HCT116 (cell line): ENCODE measurements around the gene OR13C9.

Experiments
- CTCF ChIP-seq, 3 experiments: fragments of 200-600 bp in 1 of 3; sonication (generic) in 1 of 3; IDR thresholded peaks in 2 of 3; conservative IDR thresholded peaks in 1 of 3; 2 replicates each; pipeline ENCODE4 v1.5.1; 2012 to 2017; ENCODE audit warnings: low read depth in 2 of 3, low read length in 2 of 3, antibody characterized with exemption in 1 of 3, borderline replicate concordance in 1 of 3, control low read depth in 1 of 3, mild to moderate bottlenecking in 1 of 3, mixed read lengths in 1 of 3, mixed run types in 1 of 3, moderate library complexity in 1 of 3; ENCODE audit not compliant: insufficient read depth in 1 of 3
- EZH2 ChIP-seq: fragments of 200-600 bp; sonication (generic); IDR thresholded peaks from 2 replicates; pipeline ENCODE4 v1.6.1; 2017; ENCODE audit warnings: antibody characterized with exemption, mixed run types
- FOSL1 ChIP-seq: IDR thresholded peaks from 2 replicates; pipeline ENCODE4 v1.6.1; 2012; ENCODE audit warnings: low read depth
- JUND ChIP-seq: IDR thresholded peaks from 2 replicates; pipeline ENCODE4 v1.6.1; 2012
- POLR2A ChIP-seq: IDR thresholded peaks from 2 replicates; pipeline ENCODE4 v1.7.0; 2011; ENCODE audit warnings: borderline replicate concordance; ENCODE audit not compliant: insufficient read depth, insufficient read length; ENCODE audit errors: extremely low read depth
- POLR2AphosphoS5 ChIP-seq: IDR thresholded peaks from 2 replicates; pipeline ENCODE4 v1.6.1; 2011; ENCODE audit warnings: mild to moderate bottlenecking, low read depth, low read length, moderate library complexity
- RAD21 ChIP-seq: IDR thresholded peaks from 2 replicates; pipeline ENCODE4 v1.6.1; 2012; ENCODE audit warnings: low read depth, mild to moderate bottlenecking
- REST ChIP-seq: IDR thresholded peaks from 2 replicates; pipeline ENCODE4 v1.6.1; 2012; ENCODE audit warnings: low read depth
- TCF7L2 ChIP-seq: IDR thresholded peaks from 2 replicates; pipeline ENCODE4 v1.7.0; 2011; ENCODE audit warnings: borderline replicate concordance, inconsistent platforms; ENCODE audit not compliant: insufficient read depth, insufficient read length; ENCODE audit errors: extremely low read depth
- ZFX ChIP-seq: fragments of 450-650 bp; IDR thresholded peaks from 2 replicates; pipeline ENCODE4 v1.6.1; 2017
- TF ChIP-seq, protein P1 (sequence below): IDR thresholded peaks from 2 replicates; pipeline ENCODE4 v1.6.1; 2012

DNA sequence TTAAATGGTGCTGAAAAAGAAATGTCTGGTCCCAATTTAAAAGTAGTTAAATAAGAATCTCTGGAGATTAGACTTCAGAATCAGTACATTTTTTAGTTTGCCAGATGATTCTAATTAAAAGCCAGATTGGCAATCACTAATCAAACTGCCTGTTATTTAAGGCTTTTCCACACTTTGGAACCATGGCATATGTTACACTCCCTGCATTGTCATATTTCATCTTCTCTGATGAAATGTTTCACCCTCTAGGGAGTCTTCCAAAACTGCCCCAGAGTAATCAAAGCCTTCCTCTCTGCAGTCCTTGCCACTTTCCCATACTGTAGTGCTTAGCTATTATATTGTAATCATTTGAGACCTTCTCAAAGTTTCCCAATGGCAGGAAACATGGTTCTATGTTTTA, 17.5 kb upstream of the OR13C9 start:
- TF ChIP-seq CTCF (IDR thresholded peaks at IDR 0.05 in 2 of 3, conservative IDR thresholded peaks at IDR 0.05 in 1 of 3; ENCODE audit: borderline replicate concordance in 1 of 3, insufficient read depth in 1 of 3, low read depth in 2 of 3, low read length in 2 of 3) (no peak), RAD21 (no peak), POLR2AphosphoS5 (no peak), REST (no peak), ZFX (no peak), POLR2A (no peak), EZH2 (no peak), FOSL1 (no peak), TCF7L2 (no peak), JUND (no peak)
- TF ChIP-seq, protein P1, sequence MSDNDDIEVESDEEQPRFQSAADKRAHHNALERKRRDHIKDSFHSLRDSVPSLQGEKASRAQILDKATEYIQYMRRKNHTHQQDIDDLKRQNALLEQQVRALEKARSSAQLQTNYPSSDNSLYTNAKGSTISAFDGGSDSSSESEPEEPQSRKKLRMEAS: no peak
